Activated CD4-positive, alpha-beta T cell treated with anti-CD3 and anti-CD28 coated beads for 24 hours (primary cell): ENCODE measurements around the gene KLK6.

Experiments used
- DNase-seq, 2 donors: peaks; one replicate each; pipeline ENCODE4 v3.0.0-alpha.2; 2020; ENCODE audit warnings: low read depth in 2 of 2

Gene KLK6

GRCh38 chr19:50910722-50911121 lies 58.7 kb downstream of the KLK6 start:
- DNase-seq: no peak

GRCh38 chr19:50909240-50910070 lies 59.9 kb downstream of the KLK6 start:
- peak; percentile 22 to 41 for DNase-seq
